ENCODE measurements around the gene PHOSPHO2. TPM values are rescaled to one million over a fixed set of nuclear protein-coding genes. Genes with fewer than 3 reads are reported as not detected.

Gene PHOSPHO2
- total RNA-seq, 2 experiments from 2014 or later = 4.5 to 6.5 TPM

DNA sequence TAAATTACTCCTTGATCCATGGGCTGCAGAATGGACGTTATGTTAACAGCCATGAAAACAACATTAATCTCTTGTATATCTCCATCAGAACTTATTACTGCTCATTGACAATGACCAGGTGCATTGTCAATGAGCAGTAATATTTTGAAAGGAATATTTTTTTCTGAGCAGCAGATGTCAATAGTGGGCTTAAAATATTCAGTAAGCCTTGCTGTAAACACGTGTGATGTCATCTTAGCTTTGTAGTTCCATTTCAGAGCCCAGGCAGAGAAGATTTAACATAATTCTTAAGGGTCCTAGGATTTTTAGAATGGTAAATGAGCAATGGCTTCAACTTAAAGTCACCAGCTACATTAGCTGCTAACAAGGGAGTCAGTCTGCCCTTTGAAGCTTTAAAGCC lies 26.7 kb upstream of the PHOSPHO2 start:
- Histone ChIP-seq H3K4me3 (ENCODE audit: low read length) (no peak overlapping the region), H3K27ac (ENCODE audit: low read depth in 1 of 2, low read length in 2 of 2) (no peak overlapping the region), H3K4me1 (ENCODE audit: insufficient read depth, low read length) (no peaks in the 10 kb centered on the region), H3K36me3 (ENCODE audit: insufficient read depth, low read length) (no peaks in the 10 kb centered on the region), H3K27me3 (ENCODE audit: control insufficient read depth in 1 of 2, insufficient read depth in 2 of 2, low read length in 2 of 2) (no peaks in the 10 kb centered on the region), H3K9me3 (ENCODE audit: control insufficient read depth in 1 of 2, insufficient read depth in 1 of 2, low read length in 2 of 2) (no peaks in the 10 kb centered on the region)
- no peaks in the 10 kb centered on the region for H3K36me3 Mint-ChIP-seq (ENCODE audit: low read depth)
- H3K9me3 Mint-ChIP-seq = no peaks in the 10 kb centered on the region
- no peak overlapping the region for H3K27ac Mint-ChIP-seq
- H3K4me1 Mint-ChIP-seq (ENCODE audit: low read depth) = no peaks in the 10 kb centered on the region
- ATAC-seq (ENCODE audit: poor library complexity) (no peak), DNase-seq (no peak)
- H3K4me3 Mint-ChIP-seq = no peak overlapping the region
- TF ChIP-seq, protein P1, sequence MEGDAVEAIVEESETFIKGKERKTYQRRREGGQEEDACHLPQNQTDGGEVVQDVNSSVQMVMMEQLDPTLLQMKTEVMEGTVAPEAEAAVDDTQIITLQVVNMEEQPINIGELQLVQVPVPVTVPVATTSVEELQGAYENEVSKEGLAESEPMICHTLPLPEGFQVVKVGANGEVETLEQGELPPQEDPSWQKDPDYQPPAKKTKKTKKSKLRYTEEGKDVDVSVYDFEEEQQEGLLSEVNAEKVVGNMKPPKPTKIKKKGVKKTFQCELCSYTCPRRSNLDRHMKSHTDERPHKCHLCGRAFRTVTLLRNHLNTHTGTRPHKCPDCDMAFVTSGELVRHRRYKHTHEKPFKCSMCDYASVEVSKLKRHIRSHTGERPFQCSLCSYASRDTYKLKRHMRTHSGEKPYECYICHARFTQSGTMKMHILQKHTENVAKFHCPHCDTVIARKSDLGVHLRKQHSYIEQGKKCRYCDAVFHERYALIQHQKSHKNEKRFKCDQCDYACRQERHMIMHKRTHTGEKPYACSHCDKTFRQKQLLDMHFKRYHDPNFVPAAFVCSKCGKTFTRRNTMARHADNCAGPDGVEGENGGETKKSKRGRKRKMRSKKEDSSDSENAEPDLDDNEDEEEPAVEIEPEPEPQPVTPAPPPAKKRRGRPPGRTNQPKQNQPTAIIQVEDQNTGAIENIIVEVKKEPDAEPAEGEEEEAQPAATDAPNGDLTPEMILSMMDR (IDR thresholded peaks at IDR 0.05) = no peak
- ChIA-PET POLR2A (no interaction called here), CTCF (interaction anchor here (0.9 kb wide), 1 partner anchor 24 kb away, joined by 4 read pairs; no protein-coding TSS in a partner anchor)
- intact Hi-C loops (cut with DNase I, micrococcal nuclease) = no loop called here
- peaks cover 2% of the 10 kb centered on the region for H3K27me3 Mint-ChIP-seq

DNA sequence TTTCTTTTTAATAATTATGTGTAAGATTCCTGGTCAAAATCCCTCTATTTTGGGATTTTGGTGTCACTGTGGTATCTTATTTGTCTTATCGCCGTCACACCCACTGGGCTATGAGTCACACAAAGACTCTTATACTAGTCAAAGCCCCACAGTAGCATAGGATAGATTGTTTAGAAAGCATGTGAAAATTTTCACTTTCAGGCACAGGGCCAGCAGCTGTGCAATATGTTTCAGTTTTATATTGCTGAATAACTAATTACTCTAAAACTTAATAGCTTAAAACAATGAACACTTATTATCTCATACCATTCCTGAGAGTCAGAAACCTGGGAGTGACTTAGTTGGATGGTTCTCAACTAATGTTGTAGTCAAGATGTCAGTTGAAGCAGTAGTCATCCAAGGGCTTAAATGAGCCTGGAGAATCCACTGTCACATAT lies 24.0 kb upstream of the PHOSPHO2 start:
- H3K36me3 ChIP-seq (ENCODE audit: insufficient read depth, low read length) = no peaks in the 10 kb centered on the region
- no peaks in the 10 kb centered on the region for H3K4me1 Mint-ChIP-seq (ENCODE audit: low read depth)
- intact Hi-C loops (cut with DNase I, micrococcal nuclease) = loop anchor here in 1 of 2 experiments (10.0 kb wide), 1 partner anchor 145 kb away; no protein-coding TSS in a partner anchor
- H3K27me3 Mint-ChIP-seq = peaks cover 19% of the 10 kb centered on the region
- H3K4me3 Mint-ChIP-seq = no peak overlapping the region
- H3K27me3 ChIP-seq (ENCODE audit: control insufficient read depth in 1 of 2, insufficient read depth in 2 of 2, low read length in 2 of 2) = no peaks in the 10 kb centered on the region
- no peaks in the 10 kb centered on the region for H3K9me3 Mint-ChIP-seq
- no peak overlapping the region for H3K27ac ChIP-seq (ENCODE audit: low read depth in 1 of 2, low read length in 2 of 2)
- no peak overlapping the region for H3K27ac Mint-ChIP-seq
- ATAC-seq (ENCODE audit: poor library complexity) = no peak
- TF ChIP-seq, protein P1 (IDR thresholded peaks at IDR 0.05) = no peak
- H3K4me3 ChIP-seq (ENCODE audit: low read length) = no peak overlapping the region
- no peaks in the 10 kb centered on the region for H3K36me3 Mint-ChIP-seq (ENCODE audit: low read depth)
- no peaks in the 10 kb centered on the region for H3K9me3 ChIP-seq (ENCODE audit: control insufficient read depth in 1 of 2, insufficient read depth in 1 of 2, low read length in 2 of 2)
- ChIA-PET CTCF (no interaction called here), POLR2A (no interaction called here)
- H3K4me1 ChIP-seq (ENCODE audit: insufficient read depth, low read length) = no peaks in the 10 kb centered on the region
- no peak for DNase-seq

DNA sequence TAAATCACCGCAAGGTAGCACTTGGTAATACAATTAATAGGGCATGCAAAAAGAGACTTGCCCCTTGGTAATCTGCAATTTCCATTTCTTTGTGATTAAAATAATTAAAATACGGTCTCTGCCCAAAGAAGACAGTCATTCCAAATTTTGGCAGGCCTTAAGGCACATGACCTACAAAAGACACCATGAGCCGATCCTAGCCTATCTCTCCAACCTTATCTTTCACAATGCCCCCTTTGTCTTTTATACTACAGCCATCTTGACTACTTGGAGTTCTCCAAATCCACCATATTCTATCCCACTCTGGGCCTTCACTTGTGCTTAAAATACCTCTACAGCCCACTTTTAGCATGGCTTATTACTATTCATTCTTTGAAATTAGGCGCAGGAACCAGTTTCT lies 23.3 kb upstream of the PHOSPHO2 start:
- no peak for DNase-seq
- no peaks in the 10 kb centered on the region for H3K36me3 Mint-ChIP-seq (ENCODE audit: low read depth)
- no peak for ATAC-seq (ENCODE audit: poor library complexity)
- no peak overlapping the region for H3K27ac ChIP-seq (ENCODE audit: low read depth in 1 of 2, low read length in 2 of 2)
- no peaks in the 10 kb centered on the region for H3K27me3 ChIP-seq (ENCODE audit: control insufficient read depth in 1 of 2, insufficient read depth in 2 of 2, low read length in 2 of 2)
- H3K27me3 Mint-ChIP-seq = peaks cover 26% of the 10 kb centered on the region
- ChIA-PET CTCF (no interaction called here), POLR2A (no interaction called here)
- H3K4me1 Mint-ChIP-seq (ENCODE audit: low read depth) = no peaks in the 10 kb centered on the region
- H3K4me3 Mint-ChIP-seq = no peak overlapping the region
- intact Hi-C loops (cut with DNase I, micrococcal nuclease) = loop anchor here in 1 of 2 experiments (10.0 kb wide), 1 partner anchor 146 kb away; no protein-coding TSS in a partner anchor
- H3K9me3 ChIP-seq (ENCODE audit: control insufficient read depth in 1 of 2, insufficient read depth in 1 of 2, low read length in 2 of 2) = no peaks in the 10 kb centered on the region
- TF ChIP-seq, protein P1 (IDR thresholded peaks at IDR 0.05) = no peak
- H3K4me1 ChIP-seq (ENCODE audit: insufficient read depth, low read length) = no peaks in the 10 kb centered on the region
- no peak overlapping the region for H3K27ac Mint-ChIP-seq
- no peak overlapping the region for H3K4me3 ChIP-seq (ENCODE audit: low read length)
- H3K9me3 Mint-ChIP-seq = no peaks in the 10 kb centered on the region
- H3K36me3 ChIP-seq (ENCODE audit: insufficient read depth, low read length) = no peaks in the 10 kb centered on the region

Measured in CD4-positive, alpha-beta T cell (primary cell).